ENCODE measurements around the gene BRD3. TPM values are rescaled to one million over a fixed set of nuclear protein-coding genes. Genes with fewer than 3 reads are reported as not detected.

The BRD3 gene
- total RNA-seq, 4 donors from 2014 or later: 61.6 to 70.8 (median 65.3) TPM

DNA sequence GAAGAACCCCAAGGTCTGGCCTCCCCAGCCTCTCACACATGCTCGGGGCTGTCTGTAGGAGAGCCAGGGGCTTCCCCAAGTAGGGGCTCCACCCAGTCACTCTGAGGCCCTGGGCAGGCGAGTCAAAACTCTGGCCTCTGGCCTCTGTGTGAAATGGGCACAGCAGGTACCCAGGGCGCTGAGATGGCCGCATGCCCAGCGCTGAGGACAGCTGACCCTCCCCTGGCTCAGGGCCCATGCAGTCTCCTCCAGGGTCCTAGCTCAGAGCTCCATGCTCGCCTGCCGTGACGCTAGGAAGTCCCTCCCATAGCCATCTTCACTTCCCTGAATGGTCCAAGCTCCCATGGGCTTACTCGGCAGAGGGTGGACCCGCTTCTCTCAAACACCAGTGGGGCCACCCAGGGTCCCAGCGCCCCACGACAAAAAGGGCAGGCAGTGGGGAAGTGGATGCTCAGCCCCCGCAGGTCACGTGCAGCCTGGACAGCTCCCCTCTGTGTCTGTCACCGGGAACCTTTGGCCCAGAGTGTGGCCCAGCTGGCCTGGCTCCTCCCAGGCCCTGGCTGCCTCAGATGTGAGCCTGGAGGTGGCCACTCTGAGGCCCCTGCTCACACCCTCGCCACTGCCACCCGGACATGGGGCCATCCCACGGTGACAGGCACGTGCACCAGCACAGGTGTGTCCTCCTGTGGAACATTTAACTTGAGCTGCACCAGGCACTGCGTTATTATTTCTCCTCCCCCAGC lies 63.5 kb downstream of the BRD3 start:
- Histone ChIP-seq H3K27ac (no peak overlapping the region), H3K9me3 (no peaks in the 10 kb centered on the region), H3K4me3 (no peak overlapping the region), H3K27me3 (no peaks in the 10 kb centered on the region), H3K4me1 (no peaks in the 10 kb centered on the region), H3K36me3 (no peaks in the 10 kb centered on the region)
- 55 to 60% methylated on average over 6 to 16 of the region's 20 CpGs for WGBS, 2 donors
- TF ChIP-seq EP300 (IDR thresholded peaks at IDR 0.05) (no peak), POLR2A (IDR thresholded peaks at IDR 0.05) (no peak)
- TF ChIP-seq, protein P1, sequence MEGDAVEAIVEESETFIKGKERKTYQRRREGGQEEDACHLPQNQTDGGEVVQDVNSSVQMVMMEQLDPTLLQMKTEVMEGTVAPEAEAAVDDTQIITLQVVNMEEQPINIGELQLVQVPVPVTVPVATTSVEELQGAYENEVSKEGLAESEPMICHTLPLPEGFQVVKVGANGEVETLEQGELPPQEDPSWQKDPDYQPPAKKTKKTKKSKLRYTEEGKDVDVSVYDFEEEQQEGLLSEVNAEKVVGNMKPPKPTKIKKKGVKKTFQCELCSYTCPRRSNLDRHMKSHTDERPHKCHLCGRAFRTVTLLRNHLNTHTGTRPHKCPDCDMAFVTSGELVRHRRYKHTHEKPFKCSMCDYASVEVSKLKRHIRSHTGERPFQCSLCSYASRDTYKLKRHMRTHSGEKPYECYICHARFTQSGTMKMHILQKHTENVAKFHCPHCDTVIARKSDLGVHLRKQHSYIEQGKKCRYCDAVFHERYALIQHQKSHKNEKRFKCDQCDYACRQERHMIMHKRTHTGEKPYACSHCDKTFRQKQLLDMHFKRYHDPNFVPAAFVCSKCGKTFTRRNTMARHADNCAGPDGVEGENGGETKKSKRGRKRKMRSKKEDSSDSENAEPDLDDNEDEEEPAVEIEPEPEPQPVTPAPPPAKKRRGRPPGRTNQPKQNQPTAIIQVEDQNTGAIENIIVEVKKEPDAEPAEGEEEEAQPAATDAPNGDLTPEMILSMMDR (IDR thresholded peaks at IDR 0.05): no peak
- DNase-seq (ENCODE audit: low spot score in 2 of 2): no peak

DNA sequence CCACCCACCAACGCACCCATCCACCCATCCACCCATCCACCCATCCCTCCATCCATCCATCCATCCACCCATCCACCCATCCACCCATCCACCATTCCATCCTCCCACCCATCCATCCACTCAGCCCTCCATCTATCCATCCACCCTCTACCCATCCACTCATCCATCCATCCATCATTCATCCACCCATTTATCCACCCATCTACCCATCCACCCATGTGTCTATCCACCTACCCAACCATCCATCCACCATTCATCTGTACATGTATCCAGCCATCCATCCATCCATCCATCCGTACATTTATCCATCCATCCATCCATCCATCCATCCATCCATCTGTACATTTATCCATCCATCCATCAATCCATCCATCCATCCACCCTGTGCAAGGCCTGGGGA lies 64.6 kb downstream of the BRD3 start:
- H3K36me3 ChIP-seq: no peaks in the 10 kb centered on the region
- TF ChIP-seq POLR2A (IDR thresholded peaks at IDR 0.05): no peak
- TF ChIP-seq EP300 (IDR thresholded peaks at IDR 0.05): no peak
- TF ChIP-seq, protein P1 (IDR thresholded peaks at IDR 0.05): no peak
- WGBS, 2 donors: 89% methylated on average over 2 of the region's 2 CpGs
- no peak overlapping the region for H3K27ac ChIP-seq
- H3K4me3 ChIP-seq: no peak overlapping the region
- no peaks in the 10 kb centered on the region for H3K27me3 ChIP-seq
- no peaks in the 10 kb centered on the region for H3K9me3 ChIP-seq
- H3K4me1 ChIP-seq: no peaks in the 10 kb centered on the region
- no peak for DNase-seq (ENCODE audit: low spot score in 2 of 2)

DNA sequence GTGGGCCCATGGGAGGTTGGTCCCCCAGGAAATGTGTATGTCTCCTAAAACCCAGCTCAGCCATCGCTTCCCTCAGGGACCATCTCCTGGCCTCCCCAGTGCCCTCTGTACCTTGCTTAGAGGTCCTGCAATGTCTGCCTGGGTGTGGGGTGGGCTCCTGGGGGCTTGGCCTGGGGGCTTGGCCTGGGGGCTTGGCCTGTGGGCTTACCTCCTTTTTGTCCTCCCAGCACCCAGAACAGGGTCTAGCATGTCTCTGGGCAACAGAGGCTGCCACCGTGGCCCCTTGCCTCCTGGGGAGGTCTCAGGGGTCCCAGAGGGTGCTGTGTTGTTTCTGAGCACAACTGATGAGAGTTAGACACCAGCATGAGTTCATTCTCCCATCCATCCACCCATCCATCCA lies 65.0 kb downstream of the BRD3 start:
- H3K4me3 ChIP-seq: no peak overlapping the region
- no peaks in the 10 kb centered on the region for H3K9me3 ChIP-seq
- H3K4me1 ChIP-seq: no peaks in the 10 kb centered on the region
- H3K36me3 ChIP-seq: no peaks in the 10 kb centered on the region
- no peaks in the 10 kb centered on the region for H3K27me3 ChIP-seq
- WGBS, 2 donors: 90 to 94% methylated on average over 2 of the region's 2 CpGs
- no peak overlapping the region for H3K27ac ChIP-seq
- TF ChIP-seq EP300 (IDR thresholded peaks at IDR 0.05) (no peak), POLR2A (IDR thresholded peaks at IDR 0.05) (no peak)
- DNase-seq (ENCODE audit: low spot score in 2 of 2): no peak

DNA sequence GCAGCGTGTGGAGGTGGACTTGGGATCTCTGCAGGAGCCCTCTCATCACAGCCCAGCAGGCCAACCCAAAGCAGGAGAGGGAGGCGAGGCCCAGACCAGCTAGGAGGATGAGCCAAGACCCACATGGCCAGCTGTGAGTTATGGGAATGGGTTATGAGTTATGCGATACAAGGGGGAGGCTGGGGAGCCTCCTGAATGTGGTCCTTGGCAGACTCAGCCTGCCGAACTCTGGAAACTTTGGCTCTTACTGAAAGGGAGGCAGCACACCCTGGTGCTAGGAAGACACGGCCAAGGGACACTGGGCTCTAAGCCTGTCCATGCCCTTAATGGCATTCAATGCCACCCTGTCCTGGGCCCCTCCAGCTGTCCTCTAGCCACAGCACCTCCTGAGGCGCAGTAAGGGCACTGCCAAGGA lies 68.0 kb downstream of the BRD3 start:
- Histone ChIP-seq H3K9me3 (no peaks in the 10 kb centered on the region), H3K4me1 (no peaks in the 10 kb centered on the region), H3K36me3 (no peaks in the 10 kb centered on the region), H3K4me3 (no peak overlapping the region), H3K27me3 (no peaks in the 10 kb centered on the region), H3K27ac (no peak overlapping the region)
- TF ChIP-seq, protein P1 (IDR thresholded peaks at IDR 0.05): no peak
- TF ChIP-seq EP300 (IDR thresholded peaks at IDR 0.05) (no peak), POLR2A (IDR thresholded peaks at IDR 0.05) (no peak)
- DNase-seq (ENCODE audit: low spot score in 2 of 2): no peak
- WGBS, 2 donors: 42 to 66% methylated on average over 5 to 6 of the region's 6 CpGs

DNA sequence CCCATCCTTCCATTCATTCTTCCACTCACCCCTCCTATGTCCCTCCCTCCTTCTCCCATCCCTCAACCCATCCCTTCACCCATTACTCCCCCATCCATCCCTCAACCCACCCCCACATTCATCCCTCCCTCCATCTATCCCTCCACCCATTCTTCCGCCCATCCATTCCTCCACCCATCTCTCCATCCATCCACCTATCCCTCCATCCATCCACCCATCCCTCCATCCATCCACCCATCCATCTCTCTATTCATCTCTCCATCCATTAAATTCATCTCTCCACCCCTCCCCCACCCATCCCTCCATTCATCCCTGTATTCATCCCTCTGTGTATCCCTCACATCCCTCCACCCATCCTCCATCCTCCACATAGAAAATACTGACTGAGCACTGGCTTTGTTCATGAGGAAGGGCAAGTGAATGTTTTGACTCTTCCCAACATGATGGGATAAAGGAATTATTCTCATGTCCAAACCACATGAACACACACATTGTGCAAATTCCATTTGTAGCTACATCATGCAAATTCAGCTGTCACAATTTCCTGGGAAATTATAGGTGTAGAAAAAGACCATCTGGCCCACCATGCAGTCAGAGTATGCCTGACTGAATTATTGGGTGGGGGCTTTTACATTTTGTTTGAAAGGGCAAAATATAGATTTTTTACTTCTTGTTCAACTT lies 68.8 kb downstream of the BRD3 start:
- no peak for DNase-seq (ENCODE audit: low spot score in 2 of 2)
- H3K4me3 ChIP-seq: no peak overlapping the region
- no peaks in the 10 kb centered on the region for H3K9me3 ChIP-seq
- H3K27me3 ChIP-seq: no peaks in the 10 kb centered on the region
- H3K4me1 ChIP-seq: peaks cover 0 to 5% (median 3%) of the 10 kb centered on the region in 4 donors
- TF ChIP-seq POLR2A (IDR thresholded peaks at IDR 0.05) (no peak), EP300 (IDR thresholded peaks at IDR 0.05) (no peak)
- TF ChIP-seq, protein P1 (IDR thresholded peaks at IDR 0.05): no peak
- H3K27ac ChIP-seq: no peak overlapping the region
- 97 to 100% methylated on average over 1 of the region's 1 CpG for WGBS, 2 donors
- H3K36me3 ChIP-seq: no peaks in the 10 kb centered on the region

Measured in tibial nerve (tissue), 4 donors.